NCI-H2029 treated with DMSO at 0.1 percent for 48 hours (cell line): Measurements from ENCODE around the gene MAP2K5.

Source experiments
- DNase-seq: peaks from one replicate; lab custom pipeline; 2025; lab: John Stamatoyannopoulos, UW

MAP2K5 gene

GRCh38 chr15:67838789-67839332 lies 296.4 kb downstream of the MAP2K5 start:
- DNase-seq, result no peak

- DNase-seq, result no peak
Observed at GRCh38 chr15:67839499-67839928, 297.0 kb downstream of the MAP2K5 start.

GRCh38 chr15:67839929-67840748 lies 297.6 kb downstream of the MAP2K5 start, which contains the start of gene RNU6-1:
Gene RNU6-1 (minus strand): TSS chr15:67840045.
- DNase-seq, result peak; percentile 67

GRCh38 chr15:67840749-67841512 lies 298.4 kb downstream of the MAP2K5 start:
- no peak for DNase-seq

DNA sequence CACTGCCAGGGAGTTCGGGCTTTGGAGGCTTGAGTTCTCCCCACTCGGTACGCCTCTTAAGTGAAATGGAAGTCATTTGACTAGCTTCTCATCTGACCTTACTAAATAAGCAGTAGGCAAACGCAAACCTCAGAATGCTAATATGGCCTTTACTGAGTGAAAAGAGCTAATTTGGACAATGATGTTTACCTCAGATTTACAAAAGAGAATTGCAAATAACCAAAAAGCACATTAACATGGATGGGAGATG lies 298.9 kb downstream of the MAP2K5 start:
- no peak for DNase-seq

- DNase-seq, result no peak
Observed at GRCh38 chr15:67843092-67843501, 300.6 kb downstream of the MAP2K5 start.

- no peak for DNase-seq
Observed at GRCh38 chr15:67843571-67844387, 301.3 kb downstream of the MAP2K5 start.

DNA sequence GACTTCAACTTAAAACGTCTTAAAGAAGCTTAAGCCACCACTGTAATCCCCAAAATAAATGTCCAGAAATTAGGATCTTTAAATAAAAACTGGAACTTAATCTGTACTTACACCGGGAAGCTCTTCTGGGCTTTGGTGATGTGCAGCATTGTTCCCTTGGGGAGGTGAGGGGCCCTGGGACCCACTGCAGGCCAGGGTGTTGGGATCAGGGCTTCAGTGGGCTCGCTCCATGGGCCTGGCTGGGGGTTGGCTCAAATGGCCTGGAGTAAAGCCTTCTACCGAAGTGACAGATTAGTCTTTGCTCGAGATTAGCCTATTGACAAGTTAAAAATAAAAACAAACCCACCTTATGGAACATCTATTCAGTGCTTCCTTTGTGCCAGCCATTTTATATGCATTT lies 303.5 kb downstream of the MAP2K5 start:
- DNase-seq, result no peak

DNA sequence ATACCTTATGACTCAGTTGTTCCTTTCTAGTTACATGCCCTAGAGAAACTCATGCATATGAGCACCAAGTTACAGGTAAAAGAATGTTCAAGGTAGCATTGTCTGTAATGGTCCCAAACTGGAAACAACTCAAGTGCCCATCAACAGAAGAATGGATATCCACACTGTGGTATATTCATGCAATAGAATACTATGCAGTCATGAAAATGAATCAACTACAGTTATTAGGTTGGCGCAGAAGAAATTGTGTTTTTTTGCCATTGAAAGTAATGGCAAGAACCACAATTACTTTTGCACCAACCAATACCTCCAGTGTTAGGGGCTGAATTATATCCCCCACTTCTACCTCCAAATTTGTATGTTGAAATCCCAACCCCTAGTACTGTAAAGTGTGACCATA lies 307.0 kb downstream of the MAP2K5 start:
- DNase-seq, result no peak

DNA sequence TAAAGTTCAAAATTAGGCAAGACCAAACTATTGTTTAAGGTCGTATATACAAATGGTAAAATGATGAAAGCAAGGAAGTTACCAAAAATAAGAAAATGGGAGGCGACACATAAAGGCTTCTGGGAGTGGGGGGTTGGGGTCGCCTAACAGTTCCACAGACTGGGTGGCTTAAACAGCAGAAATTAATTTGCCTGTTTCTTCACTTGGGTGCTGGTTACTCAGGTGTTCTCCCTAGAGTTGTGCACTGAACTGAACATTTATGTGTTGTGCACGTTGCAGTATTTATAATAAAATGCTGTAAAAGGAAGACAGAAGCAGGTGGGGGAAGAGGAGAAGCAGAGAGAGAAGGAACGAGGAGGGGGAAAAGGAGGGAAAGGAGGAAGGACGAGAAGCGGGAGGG lies 307.8 kb downstream of the MAP2K5 start:
- DNase-seq, result no peak

GRCh38 chr15:67850994-67851571 lies 308.6 kb downstream of the MAP2K5 start:
- DNase-seq, result no peak

GRCh38 chr15:67852418-67852817 lies 309.9 kb downstream of the MAP2K5 start:
- no peak for DNase-seq

GRCh38 chr15:67853454-67853853 lies 311.0 kb downstream of the MAP2K5 start:
- DNase-seq, result no peak

DNA sequence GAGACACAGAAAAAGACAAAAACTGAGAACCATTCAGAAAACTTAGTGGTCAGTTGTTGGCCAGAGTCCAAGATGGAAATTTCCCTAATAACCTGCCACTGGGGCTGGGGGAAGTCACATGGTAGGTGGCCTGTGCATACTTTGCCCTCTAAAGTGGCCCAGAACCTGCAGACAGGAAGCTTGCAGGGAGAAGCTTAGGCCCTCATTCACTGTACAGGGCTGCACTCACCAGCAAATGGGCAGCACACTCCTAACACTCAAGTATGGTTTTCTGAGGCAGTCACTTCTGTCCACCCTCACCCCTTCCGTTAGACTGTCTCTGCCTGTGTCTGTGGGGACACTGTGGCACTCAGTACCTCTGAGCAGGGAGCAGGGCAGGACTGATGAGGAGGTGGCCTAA lies 311.9 kb downstream of the MAP2K5 start:
- DNase-seq, result no peak

DNA sequence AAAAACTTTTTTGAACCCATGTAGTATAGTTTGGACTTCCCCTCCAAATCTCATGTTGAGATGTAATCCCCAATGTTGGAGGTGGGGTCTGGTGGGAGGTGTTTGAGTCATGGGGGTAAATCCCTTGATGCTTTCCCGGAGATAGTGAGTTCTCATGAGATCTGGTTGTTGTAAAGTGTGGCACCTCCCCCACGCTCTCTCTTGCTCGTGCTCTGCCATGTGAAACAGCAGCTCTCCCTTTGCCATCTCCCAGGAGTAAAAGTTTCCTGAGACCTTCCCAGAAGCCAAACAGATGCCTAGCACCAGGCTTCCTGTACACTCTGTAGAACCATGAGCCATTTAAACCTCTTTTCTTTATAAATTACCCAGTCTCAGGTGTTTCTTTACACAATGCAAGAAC lies 313.3 kb downstream of the MAP2K5 start:
- no peak for DNase-seq
